AG20443 (cell line): ENCODE measurements around the gene LMOD2.

ENCODE experiments used
- DNase-seq: peaks from one replicate; pipeline ENCODE4 v3.0.0; 2012; ENCODE audit warnings: low spot score, mixed read lengths

Gene LMOD2

DNA sequence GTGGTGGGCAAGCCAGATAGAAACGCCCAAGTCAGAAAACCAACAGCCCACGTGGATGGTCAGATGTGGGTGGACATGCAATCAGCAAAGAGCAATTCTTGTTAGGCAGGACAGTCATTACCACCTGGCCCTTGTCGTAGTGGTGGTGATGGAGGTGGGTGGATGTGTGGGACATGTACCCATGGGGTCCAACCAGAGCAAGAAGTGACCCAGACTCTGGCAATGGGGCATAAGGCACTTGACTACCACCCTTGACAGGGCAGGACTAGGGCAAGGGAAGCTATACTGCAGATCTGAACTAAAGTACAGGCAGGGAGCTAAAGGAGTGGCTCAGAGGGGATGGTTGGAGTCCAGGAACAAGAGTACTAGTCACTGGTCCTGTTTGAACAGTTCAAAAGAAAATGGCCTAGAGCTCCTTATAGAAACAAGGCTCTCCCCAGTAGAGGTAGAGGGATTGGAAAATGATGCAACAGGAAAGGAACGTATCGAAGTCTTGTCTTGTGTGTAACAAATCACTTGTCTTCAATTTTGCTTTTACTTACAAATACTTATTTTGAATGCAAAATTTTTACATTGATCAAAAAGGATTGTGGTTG is 17.6 kb downstream of the LMOD2 start:
- no peak for DNase-seq

DNA sequence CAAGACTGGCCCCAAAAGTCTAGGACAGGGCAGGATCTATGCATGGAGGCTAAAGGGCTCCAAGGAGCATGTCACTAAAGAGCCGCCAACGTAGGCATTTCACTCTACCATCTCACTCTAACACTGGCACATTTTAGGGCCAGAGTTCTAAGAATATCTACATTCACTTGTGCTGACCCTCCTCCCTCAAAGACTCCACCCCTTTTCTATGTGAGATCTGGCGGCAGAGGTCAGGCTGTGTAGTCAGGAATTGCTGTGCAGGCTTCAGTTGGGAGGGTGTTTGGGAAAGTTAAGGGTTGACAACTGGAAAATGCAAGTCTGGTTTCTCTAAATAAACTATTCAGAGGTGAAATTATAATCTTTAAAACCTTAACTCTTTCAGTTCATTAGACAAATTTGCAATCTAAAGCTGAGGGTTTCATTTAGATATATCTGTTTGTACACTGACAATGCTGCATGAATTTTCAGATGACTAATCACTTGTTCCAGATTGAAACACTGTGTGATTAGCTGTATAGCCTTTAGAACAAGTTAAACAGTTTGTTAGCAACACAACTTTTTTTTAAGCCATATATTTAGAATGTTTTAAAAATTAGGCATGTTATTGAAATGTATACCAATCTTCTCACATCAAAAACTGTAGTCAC is 18.2 kb downstream of the LMOD2 start:
- DNase-seq, result no peak

DNA sequence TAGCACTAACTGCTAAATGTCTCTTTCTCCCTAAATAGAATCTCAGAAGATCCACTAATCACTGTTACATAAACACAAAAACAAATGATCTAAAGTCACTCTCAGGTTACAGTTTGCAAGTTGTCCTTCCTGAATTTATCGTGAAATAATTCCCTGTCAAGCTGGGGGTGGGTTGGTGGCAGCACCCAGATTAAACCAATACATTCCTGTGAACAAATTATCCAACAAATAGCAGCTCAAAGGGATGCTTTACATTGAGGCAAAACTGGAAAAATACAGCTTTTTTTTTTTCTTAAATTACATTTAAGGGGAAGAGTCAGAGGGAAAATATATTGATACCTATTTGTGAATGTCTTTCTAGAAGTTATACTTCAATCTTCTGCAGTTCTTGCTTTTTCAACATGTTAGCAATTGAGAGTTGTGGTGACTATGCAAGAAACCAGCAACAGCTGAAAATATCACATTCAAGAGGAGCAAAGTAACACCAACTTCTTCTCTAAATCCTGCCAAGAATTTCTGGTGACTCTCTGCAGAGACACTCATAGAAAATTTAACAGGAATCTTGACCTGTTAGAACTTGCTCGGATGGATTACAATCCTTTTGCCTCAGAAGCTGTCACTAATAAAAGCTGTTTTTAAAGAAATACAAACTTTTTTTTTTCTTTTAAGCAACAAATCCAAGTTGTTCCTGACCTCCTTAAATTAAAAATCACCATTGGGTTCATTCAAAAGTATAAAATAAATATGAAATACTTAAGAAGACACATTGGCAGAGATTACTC is 18.9 kb downstream of the LMOD2 start:
- peak; percentile 55 for DNase-seq

DNA sequence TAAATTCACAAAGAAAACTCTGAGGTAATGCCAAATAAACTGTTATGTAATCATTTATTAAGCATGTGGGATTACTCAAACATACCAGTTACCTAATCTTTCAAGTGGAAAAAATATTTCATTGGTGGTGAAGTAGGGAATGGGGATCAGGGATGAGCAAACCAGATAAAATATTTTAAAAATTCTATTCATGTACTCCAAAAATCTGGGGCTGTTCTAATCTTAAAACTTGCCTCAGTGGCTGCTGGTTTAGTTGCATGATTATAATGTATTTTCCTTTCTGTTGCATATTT is 19.5 kb downstream of the LMOD2 start:
- DNase-seq, result peak; percentile 60

DNA sequence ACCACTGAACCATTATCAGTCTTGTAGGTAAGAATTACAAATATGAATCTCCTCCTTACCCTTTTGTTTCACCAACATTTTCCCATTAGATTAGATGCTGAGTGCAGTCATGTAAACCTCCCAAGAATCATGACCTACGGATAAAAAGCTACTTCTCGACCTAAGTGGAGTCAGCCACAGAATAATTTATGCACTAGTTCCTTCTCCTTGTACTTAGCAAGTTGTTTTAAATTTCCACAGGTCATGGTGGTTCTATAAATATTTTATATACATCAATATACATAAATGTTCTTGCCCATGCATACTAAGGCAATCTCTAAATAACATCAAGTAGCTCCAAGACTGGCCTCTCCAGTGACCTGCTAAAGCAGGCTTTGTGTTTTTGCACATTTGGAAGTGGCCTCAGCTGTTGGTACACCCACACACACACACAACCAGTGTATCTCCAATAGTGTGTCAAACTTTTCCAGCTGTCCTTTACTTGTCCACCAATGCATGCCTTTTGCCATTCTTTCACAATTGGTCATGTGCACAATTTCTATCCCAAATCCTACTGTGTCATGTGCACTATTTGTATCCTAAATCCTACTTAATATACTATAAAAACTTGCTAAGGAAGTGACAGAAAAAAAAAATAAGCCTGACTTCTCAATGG is 21.5 kb downstream of the LMOD2 start:
- DNase-seq, result no peak

DNA sequence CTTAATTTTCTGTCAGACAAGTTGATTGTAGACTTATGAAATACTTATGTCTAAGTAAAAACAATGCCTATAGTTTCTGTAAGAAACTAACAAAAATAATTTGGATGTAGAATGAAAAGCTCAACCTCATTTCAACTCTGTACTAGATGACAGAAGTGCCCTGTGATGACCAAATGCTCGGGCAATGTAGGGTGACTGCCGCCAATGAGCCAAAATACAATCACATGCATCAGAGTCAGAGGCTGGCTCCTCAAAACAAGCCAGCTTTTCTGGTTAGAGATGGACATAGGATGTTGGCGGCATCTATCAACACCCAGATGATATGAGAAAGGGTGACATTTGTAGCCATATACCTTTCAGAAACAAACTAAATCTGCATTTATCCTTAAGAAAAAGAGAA is 23.9 kb downstream of the LMOD2 start:
- DNase-seq, result no peak

DNA sequence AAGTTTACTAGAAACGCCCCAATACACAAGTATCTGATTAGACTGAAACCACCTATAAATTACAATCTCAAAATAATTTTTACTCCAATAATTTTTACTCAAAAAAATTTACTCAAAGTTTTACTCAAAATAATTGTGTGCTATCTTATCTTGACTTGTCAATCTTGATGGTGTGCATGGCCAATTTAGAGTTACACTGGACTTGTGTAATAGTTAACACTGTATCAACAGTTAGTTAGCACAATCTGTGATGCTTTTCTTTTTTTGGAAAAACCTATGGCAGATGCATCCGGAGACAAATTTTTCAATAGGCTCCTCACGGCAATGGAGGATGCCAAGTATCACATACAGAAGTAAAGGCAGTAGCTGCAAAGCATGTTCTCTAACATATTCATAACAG is 24.9 kb downstream of the LMOD2 start:
- DNase-seq, result no peak

DNA sequence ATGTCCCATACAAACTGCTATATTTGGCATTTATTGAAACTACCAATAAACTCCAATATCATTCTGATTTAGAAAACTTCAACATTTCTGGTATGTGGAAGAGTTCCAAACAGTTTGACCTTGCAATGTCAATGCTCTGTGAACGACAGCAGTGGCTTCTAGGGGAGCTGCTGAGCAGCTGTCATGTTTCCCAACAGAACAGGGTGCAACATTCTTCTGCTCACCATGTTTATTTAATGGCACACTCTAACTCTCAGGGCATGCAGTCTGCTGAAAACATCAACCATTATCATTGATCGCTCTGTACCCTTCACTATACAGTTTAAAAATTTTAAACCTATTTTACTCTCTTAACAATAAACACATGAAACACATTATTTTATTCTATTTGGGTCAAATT is 25.9 kb downstream of the LMOD2 start:
- DNase-seq, result no peak

DNA sequence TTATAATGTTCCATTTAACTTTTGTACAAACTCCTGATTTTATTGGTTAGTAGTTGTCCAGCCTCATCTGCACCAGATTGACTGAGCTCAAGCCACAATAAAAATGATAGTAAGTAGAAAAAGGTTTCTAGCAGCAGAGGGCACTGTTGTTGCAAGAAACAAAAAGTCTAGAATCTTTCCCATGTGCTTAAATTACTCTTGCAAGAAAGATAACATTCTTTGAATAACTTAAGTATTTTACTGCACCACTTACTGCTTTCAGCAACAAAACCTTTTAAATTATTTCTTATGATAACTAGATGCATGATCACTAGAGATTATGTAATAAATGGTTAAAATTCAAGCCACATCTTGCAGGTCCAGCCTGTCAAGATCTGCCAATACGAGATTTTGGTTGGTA is 27.0 kb downstream of the LMOD2 start:
- peak; percentile 51 for DNase-seq

DNA sequence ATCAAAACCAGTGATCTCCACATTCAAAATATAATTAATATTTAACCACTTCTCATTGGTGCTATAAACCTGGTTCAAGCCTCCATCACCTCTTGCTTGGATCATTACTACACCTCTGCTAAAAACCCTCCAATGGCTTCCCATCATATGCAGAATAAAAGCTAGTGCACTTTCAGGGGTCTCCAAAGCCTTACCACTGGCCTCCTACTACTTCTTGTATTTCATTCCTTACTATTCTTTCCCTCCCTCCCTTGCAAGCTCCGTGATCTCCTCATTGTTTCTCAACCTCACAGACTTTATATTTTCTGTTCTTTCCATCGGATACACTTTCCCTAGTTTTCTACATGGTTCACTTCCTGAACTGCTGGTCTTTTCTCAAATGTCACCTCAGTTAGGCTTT is 31.5 kb downstream of the LMOD2 start:
- DNase-seq, result no peak

DNA sequence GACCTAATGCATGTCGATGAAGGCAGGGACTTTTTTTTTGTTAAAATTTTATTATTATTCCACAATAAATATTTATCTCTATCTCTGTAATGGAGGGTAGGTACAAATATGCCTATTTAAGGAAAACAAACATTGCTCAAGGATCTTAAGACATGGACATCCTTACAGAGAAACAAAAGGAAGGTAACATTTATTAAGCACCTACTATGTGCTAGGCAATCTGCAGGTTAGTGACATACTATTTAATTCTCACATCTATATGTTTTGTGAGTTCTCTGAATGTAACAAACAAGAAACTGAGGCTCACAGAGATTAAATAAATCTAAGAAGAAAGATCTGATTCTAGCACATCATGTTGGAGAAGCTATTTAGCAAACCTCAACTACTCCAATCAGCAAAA is 32.1 kb downstream of the LMOD2 start:
- no peak for DNase-seq

DNA sequence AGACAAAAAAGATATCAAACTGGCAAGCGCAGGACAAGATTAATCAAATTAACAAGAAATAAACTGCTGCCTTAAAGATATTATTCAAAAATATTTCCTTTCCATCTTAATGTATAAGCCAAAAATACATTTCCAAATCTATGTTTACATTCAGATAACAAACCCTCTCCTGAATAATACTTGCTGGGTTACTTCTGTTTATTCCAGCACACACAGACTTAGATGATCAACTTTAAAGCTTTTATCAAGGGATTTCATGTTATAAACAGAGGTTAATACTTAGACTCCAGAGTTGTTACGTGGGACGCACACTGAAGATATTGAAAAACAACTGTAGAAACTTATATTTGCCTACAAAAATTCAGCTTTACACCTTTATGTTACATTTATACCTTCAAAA is 33.6 kb downstream of the LMOD2 start:
- no peak for DNase-seq

DNA sequence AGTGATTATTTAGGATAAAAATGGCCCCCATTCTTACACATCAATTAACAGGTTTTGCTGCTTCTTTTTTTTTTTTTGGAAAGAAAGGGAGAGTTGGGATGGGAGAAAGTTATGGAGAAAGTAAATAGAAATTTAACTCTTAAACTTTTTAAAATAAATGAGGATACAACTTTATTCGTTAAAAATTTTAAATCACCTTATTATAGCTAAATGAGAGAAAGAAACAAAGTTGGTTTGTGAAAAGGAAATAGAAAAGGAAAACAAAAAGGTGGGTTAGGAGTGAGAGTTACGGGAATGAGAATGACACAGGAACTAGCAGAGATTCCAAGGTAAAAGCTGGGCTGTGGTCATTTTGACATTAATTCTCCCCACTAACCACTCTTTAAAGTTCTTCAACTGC is 34.9 kb downstream of the LMOD2 start:
- no peak for DNase-seq

DNA sequence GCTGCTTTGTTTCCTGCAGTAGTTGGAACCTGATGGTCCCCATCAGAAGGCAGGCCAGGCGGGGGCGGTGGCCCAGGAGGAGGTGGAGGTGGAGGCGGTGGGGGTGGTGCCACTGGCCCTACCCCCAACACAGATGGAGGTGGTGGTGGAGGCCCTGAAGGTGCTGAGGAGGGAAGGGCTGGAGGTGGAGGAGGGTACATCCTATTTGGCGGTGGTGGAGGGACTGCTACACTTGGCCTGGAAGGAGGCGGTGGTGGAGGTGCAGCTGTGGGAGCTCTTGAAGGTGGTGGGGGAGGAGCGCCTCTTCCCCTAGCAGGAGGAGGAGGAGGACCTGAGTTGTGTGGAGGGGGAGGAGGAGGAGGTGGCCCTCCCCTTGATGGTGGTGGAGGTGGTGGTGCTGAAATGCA is 36.8 kb downstream of the LMOD2 start:
- DNase-seq, result no peak

DNA sequence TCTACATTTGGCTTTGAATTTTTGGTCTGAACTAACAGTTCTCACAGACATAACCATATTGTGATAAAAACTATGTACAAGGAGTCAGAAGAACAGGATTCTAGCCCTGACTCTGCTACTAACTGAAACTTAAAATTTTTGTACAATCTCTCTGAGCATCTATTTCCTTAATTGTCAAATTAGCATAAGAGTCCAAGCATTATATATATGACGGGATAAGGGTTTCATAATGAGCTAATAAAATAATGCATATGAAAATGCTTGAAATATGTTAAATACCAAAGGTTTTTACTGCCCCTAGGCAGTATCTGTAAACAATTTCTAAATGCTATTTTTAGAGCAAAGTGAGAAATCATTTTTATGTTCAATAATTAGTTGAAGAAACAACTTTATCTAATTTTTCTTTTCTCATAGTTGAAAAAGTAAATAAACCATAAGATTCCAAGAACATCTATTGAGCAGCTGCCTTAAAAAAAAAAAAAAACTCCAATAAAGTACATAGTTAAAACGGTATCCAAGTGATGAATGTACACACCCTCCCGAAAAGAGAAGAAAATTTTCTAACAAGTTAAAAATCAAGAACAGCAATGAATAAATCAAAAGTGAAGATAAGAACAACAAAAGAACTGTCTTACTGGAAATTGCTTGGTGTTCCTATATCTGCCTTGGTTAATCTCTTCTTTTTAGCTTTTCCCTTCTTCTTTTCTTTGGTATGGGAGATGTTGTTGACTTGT is 40.4 kb downstream of the LMOD2 start:
- no peak for DNase-seq

DNA sequence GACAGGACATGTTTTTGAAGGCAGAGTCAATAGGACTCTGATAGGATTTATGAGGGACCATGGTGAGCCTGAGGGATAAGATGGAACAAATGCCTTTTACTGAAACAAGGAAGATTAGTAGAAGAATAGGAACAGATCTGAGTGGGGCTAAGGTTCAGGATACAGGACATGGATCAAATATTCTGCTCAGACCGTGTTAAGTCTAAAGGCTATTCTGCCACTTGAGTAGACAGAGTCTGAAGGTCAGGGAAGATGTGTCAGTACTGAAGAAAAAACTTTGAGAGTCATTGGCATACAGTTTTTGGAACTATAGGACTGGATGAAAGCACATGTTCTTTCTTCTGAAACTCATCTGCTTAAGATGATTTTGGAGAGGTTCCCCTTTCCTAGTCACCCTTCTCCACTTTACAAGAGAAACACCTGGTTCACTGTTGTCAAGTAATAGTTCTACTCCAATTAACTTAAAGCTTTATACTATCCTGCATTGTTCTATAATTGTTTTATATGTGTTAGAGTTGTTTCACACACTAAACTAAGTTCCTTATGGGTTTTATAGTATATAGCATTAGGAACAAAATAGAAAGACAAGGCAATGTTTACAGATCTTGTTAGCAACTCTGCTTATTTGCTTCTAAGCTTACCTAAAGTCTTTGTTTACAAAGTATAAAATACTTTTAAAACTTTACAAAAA is 49.7 kb downstream of the LMOD2 start:
- no peak for DNase-seq

DNA sequence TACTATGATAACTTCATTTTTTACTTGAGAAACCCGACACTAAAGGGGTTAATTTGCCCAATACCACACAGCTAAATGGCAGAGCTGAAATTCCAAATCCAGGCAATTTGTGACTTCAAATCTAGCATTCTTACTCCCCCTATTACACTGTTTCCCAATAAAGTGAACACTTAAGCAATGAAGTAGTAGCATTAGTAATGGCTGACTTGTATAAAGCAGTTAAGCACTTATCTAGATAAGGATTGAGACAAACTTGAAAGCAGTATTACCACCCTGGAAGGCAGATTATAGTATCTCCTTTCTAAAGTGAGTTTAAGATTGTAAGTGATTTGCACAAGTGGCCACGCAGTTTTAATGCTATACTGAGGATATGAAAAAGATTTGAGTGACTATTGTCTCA is 53.9 kb downstream of the LMOD2 start:
- no peak for DNase-seq

DNA sequence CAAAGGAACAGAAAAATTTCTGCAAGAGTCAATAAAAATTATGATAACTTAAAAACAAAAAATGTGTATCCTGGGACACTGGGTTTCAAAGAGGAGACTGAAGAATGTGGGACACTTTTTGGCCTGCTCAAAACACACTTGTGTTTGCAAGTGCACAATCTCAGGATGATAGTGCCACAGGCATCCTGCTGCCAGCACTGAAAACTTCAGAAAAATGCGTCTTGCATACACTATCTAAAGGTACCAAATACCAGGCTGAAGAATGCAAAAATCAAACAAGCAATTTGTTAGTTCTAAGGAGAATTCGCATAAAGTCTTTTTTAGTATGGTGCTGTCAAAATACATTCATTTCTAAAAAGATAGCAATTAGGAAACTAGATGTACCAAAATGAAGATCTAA is 55.0 kb downstream of the LMOD2 start:
- DNase-seq, result no peak

DNA sequence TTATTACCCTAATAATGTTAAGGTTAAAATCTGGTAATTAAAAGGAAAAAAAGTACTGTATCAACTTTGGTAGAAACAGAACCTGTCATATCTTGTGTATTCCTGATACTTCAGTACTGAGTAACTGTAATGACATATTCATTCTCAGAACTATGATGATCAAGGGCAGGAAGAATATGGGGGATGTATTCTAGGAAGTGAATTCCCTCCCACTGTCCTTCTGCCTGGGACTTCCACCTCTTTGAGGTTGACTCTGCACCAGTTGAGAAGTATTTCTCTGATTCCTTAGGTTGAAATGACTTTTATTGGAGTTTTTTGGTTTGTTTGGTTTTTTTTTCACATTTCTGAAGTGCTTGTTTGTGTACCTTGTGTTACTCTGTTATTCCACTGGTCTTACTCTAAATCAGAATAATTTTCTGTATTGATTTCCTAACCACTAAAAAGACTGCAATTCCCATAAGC is 56.2 kb downstream of the LMOD2 start:
- DNase-seq, result no peak

DNA sequence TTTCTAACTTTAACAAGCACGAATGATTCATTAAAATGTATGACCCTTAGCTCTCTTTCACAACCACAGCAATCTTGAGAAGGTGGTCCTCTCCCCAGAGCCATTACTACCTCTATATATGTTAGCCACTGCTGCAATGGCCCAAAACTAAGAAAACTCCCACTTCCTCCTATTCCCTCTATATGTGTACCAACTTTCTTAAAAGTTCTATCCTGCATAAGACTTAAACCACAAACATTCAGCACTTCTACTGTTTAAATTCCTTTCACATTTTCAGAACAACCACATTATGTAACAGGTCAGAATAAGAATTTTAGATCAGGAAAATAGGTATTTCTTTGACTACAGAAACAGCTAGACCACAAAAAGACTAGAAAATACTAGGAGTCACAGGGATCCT is 57.0 kb downstream of the LMOD2 start:
- DNase-seq, result peak; percentile 40
